A673 (cell line): ENCODE results near the gene PCGF2. TPM values are rescaled to one million over a fixed set of nuclear protein-coding genes. Genes with fewer than 3 reads are reported as not detected.

Experiments used
- BruUV-seq: library from RNA; stranded (reverse); fragments of 400-500 nt; replicated peaks from 2 replicates; lab custom pipeline; 2021; lab: Mats Ljungman, UMichigan
- CTCF ChIA-PET: fragments of 300-600 bp; sonication (Branson Sonifier 250); formaldehyde crosslinking; loops from one replicate; lab custom pipeline; 2022; ENCODE audit warnings: antibody characterized with exemption; lab: Charles Lee
- POLR2A ChIA-PET: fragments of 300-600 bp; sonication (Branson Sonifier 250); formaldehyde crosslinking; loops from one replicate; lab custom pipeline; 2022; ENCODE audit warnings: antibody characterized with exemption; ENCODE audit not compliant: low non-redundant PET; lab: Charles Lee
- DNase-seq: peaks from one replicate; pipeline ENCODE4 v3.0.0-alpha.2; 2015; ENCODE audit warnings: low spot score
- H3K27ac ChIP-seq: fragments of 200-600 bp; sonication (generic); 2 replicates; pipeline ENCODE4 v1.5.1; 2016; ENCODE audit warnings: mixed run types, low read depth, mild to moderate bottlenecking, mixed read lengths, antibody characterized with exemption, low read length; ENCODE audit not compliant: poor library complexity, severe bottlenecking
- H3K27me3 ChIP-seq: fragments of 200-600 bp; sonication (generic); replicated peaks from 2 replicates; pipeline ENCODE4 v1.6.1; 2017; ENCODE audit warnings: mixed run types, low read depth, mild to moderate bottlenecking, mixed read lengths, antibody characterized with exemption, low read length; ENCODE audit not compliant: insufficient read depth, poor library complexity
- H3K36me3 ChIP-seq: fragments of 200-600 bp; sonication (generic); 2 replicates; pipeline ENCODE4 v1.6.1; 2016; ENCODE audit warnings: mixed run types, mild to moderate bottlenecking, mixed read lengths, antibody characterized with exemption, low read length; ENCODE audit not compliant: insufficient read depth, poor library complexity, severe bottlenecking
- H3K4me1 ChIP-seq: fragments of 200-600 bp; sonication (generic); 2 replicates; pipeline ENCODE4 v1.6.1; 2017; ENCODE audit warnings: mixed run types, mild to moderate bottlenecking, mixed read lengths, antibody characterized with exemption, low read length; ENCODE audit not compliant: insufficient read depth, poor library complexity, severe bottlenecking
- H3K4me3 ChIP-seq: fragments of 200-600 bp; sonication (generic); 2 replicates; pipeline ENCODE4 v1.5.1; 2016; ENCODE audit warnings: low read depth, mixed run types, mild to moderate bottlenecking, mixed read lengths, low read length; ENCODE audit not compliant: poor library complexity, severe bottlenecking
- H3K9me3 ChIP-seq: fragments of 200-600 bp; sonication (generic); 2 replicates; pipeline ENCODE4 v1.6.1; 2016; ENCODE audit warnings: mixed run types, low read depth, mild to moderate bottlenecking, mixed read lengths, antibody characterized with exemption, low read length; ENCODE audit not compliant: poor library complexity, severe bottlenecking
- EZH2 ChIP-seq: fragments of 200-600 bp; sonication (generic); IDR thresholded peaks from 2 replicates; pipeline ENCODE4 v1.6.1; 2017; ENCODE audit warnings: borderline replicate concordance, low read depth, mild to moderate bottlenecking, mixed read lengths, antibody characterized with exemption, low read length; ENCODE audit not compliant: poor library complexity, severe bottlenecking
- intact Hi-C: fragments of 100-400 bp; cut with micrococcal nuclease; formaldehyde crosslinking; loops from one replicate; pipeline ENCODE4 v1.10.0; 2022; ENCODE audit not compliant: unreplicated experiment
- total RNA-seq: library from RNA; stranded (reverse); gene quantifications from 2 replicates; pipeline ENCODE4 v1.2.3, GENCODE V29; 2021
- TF ChIP-seq, protein P1 (sequence below): fragments of 300-800, 200-600 bp; sonication (generic); conservative IDR thresholded peaks from 2 replicates; pipeline ENCODE4 v1.5.1; 2017; ENCODE audit warnings: low read depth, mild to moderate bottlenecking, antibody characterized with exemption, low read length, moderate library complexity, mixed read lengths

Gene PCGF2
- total RNA-seq, 1 experiment from 2014 or later: 34.4 TPM

DNA sequence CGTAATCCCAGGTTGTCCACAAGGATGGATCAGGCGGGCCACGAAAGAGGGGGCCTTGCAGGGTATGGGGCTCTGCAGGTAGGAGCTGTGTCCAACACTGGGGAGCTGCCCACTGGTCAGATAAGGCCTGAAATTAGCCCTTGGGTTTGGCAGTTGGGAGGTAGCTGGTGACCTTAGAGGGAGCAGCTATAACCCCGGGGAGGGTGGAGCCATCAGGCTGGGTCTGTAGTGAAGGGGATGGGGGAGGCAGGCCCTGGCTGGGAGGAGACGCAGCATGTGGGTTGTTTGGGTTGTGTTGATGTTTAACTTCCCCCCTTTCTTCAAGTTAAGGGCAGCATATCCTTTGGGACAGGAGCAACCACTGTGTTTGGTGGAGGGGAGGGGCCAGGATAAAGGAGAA lies 37.2 kb downstream of the PCGF2 start:
- Histone ChIP-seq H3K4me3 (no peak overlapping the region), H3K9me3 (no peaks in the 10 kb centered on the region), H3K36me3 (peaks cover 11% of the 10 kb centered on the region), H3K27me3 (no peaks in the 10 kb centered on the region), H3K27ac (no peak overlapping the region), H3K4me1 (no peaks in the 10 kb centered on the region)
- no peak for DNase-seq
- BruUV-seq: no TSS peak
- ChIA-PET CTCF (no interaction called here), POLR2A (no interaction called here)
- no peak for TF ChIP-seq EZH2
- TF ChIP-seq, protein P1, sequence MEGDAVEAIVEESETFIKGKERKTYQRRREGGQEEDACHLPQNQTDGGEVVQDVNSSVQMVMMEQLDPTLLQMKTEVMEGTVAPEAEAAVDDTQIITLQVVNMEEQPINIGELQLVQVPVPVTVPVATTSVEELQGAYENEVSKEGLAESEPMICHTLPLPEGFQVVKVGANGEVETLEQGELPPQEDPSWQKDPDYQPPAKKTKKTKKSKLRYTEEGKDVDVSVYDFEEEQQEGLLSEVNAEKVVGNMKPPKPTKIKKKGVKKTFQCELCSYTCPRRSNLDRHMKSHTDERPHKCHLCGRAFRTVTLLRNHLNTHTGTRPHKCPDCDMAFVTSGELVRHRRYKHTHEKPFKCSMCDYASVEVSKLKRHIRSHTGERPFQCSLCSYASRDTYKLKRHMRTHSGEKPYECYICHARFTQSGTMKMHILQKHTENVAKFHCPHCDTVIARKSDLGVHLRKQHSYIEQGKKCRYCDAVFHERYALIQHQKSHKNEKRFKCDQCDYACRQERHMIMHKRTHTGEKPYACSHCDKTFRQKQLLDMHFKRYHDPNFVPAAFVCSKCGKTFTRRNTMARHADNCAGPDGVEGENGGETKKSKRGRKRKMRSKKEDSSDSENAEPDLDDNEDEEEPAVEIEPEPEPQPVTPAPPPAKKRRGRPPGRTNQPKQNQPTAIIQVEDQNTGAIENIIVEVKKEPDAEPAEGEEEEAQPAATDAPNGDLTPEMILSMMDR: no peak
- intact Hi-C loops: no loop called here

DNA sequence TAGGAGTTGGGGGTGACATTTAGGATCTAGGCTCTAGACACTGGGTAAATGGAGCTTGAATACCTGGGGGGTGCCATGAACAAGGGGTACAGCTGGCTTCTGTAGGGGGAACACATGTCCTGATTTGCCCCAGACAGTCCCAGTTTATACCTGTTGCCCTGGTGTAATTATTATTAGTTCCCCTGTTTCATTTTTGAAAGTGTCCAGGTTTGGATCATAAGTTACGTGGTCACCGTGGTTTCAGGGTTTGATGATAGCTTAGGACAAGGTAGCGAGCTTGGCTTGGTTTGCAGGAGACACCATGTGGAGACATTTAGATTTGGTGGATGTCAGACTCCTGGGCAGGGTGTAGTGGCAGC lies 37.6 kb downstream of the PCGF2 start:
- ChIA-PET CTCF (no interaction called here), POLR2A (no interaction called here)
- no peaks in the 10 kb centered on the region for H3K4me1 ChIP-seq
- no peak for DNase-seq
- H3K9me3 ChIP-seq: no peaks in the 10 kb centered on the region
- no TSS peak for BruUV-seq
- H3K36me3 ChIP-seq: peaks cover 11% of the 10 kb centered on the region
- no peaks in the 10 kb centered on the region for H3K27me3 ChIP-seq
- H3K27ac ChIP-seq: no peak overlapping the region
- intact Hi-C loops: no loop called here
- no peak for TF ChIP-seq EZH2
- TF ChIP-seq, protein P1: no peak
- no peak overlapping the region for H3K4me3 ChIP-seq

DNA sequence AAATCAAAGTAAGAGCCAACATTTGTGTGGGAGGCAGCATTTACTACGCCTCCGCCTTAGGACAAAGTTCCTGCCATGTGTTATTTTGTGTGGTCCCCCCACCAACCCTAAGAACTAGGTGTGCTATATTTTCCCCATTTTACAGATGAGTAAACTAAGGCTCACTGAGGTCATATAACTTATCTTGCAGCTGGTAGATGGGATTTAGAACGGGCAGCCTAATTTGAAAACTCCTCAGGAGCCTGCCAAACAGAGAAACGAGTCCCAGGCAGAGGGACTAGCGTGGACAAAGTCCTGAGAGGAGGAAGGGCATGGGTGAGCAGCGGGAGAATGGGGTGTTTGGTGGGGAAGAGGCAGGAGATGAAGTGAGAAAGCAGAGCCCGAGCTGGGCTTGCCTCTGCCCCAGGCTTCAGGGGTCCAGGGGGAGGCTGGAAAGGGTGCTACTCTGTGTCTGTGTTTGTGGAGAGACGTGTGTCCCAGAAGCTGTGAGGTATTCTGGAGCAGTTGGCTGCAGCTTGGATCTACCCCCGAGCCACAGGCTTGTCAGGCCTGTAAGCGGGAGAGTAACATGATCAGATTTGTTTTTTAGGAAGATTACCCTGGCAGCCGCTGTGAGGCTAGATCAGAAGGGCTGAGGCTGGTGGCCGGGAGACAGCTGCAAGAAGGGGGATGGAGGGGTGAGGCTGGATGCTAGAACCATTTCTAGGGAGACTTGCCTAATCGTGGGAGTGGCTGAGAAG lies 38.1 kb downstream of the PCGF2 start:
- intact Hi-C loops: no loop called here
- BruUV-seq: no TSS peak

More for the DNA sequence above, 38.1 kb downstream of the PCGF2 start:
- no peak overlapping the region for H3K4me3 ChIP-seq
- peaks cover 11% of the 10 kb centered on the region for H3K36me3 ChIP-seq
- TF ChIP-seq, protein P1: no peak
- TF ChIP-seq EZH2: no peak
- H3K27ac ChIP-seq: no peak overlapping the region
- no peak for DNase-seq
- ChIA-PET CTCF (no interaction called here), POLR2A (no interaction called here)
- no peaks in the 10 kb centered on the region for H3K4me1 ChIP-seq
- H3K27me3 ChIP-seq: no peaks in the 10 kb centered on the region
- H3K9me3 ChIP-seq: no peaks in the 10 kb centered on the region
